G401 (cell line): ENCODE measurements around the gene TPCN1. TPM values are rescaled to one million over a fixed set of nuclear protein-coding genes. Genes with fewer than 3 reads are reported as not detected.

Source experiments
- DNase-seq: peaks from one replicate; pipeline ENCODE4 v3.0.0-alpha.2; 2015; ENCODE audit warnings: low spot score
- in situ Hi-C: cut with HindIII; loops from 2 replicates; pipeline ENCODE4 v1.10.0; 2016; ENCODE audit warnings: low sequenced_read_pairs, mixed read lengths
- total RNA-seq: library from RNA; depleted of rRNA; stranded (reverse); fragments of >200 nt; shearing (Covaris generic); gene quantifications from 2 replicates; pipeline ENCODE4 v1.2.3, GENCODE V29; 2014

TPCN1 gene
- total RNA-seq, 1 experiment from 2014 or later, result 14.3 TPM

GRCh38 chr12:113271466-113271852 is 50.2 kb downstream of the TPCN1 start:
- in situ Hi-C loops, result no loop called here
- DNase-seq, result no peak

GRCh38 chr12:113271853-113272561 is 50.7 kb downstream of the TPCN1 start:
- DNase-seq, result peak; percentile 65
- in situ Hi-C loops, result no loop called here

GRCh38 chr12:113273053-113273725 is 51.9 kb downstream of the TPCN1 start:
- DNase-seq, result peak; percentile 61

GRCh38 chr12:113274848-113275247 is 53.6 kb downstream of the TPCN1 start:
- in situ Hi-C loops, result no loop called here

More at GRCh38 chr12:113273053-113273725, 51.9 kb downstream of the TPCN1 start:
- in situ Hi-C loops, result no loop called here

GRCh38 chr12:113276306-113276705 is 55.0 kb downstream of the TPCN1 start:
- in situ Hi-C loops, result no loop called here
- no peak for DNase-seq

More at GRCh38 chr12:113274848-113275247, 53.6 kb downstream of the TPCN1 start:
- no peak for DNase-seq

- in situ Hi-C loops, result no loop called here
- DNase-seq, result no peak
Observed at GRCh38 chr12:113276946-113277500, 55.8 kb downstream of the TPCN1 start.

GRCh38 chr12:113277511-113277910 is 56.2 kb downstream of the TPCN1 start:
- no peak for DNase-seq
- in situ Hi-C loops, result no loop called here

GRCh38 chr12:113278141-113278540 is 56.9 kb downstream of the TPCN1 start:
- in situ Hi-C loops, result no loop called here
- no peak for DNase-seq

GRCh38 chr12:113278633-113279032 is 57.4 kb downstream of the TPCN1 start:
- in situ Hi-C loops, result no loop called here
- no peak for DNase-seq

- DNase-seq, result no peak
- in situ Hi-C loops, result no loop called here
Observed at GRCh38 chr12:113284751-113285150, 63.5 kb downstream of the TPCN1 start.

- in situ Hi-C loops, result no loop called here
- no peak for DNase-seq
Observed at GRCh38 chr12:113285679-113286610, 64.7 kb downstream of the TPCN1 start.

GRCh38 chr12:113286712-113287111 is 65.4 kb downstream of the TPCN1 start:
- in situ Hi-C loops, result no loop called here
- no peak for DNase-seq

- no peak for DNase-seq
- in situ Hi-C loops, result no loop called here
Observed at GRCh38 chr12:113287146-113287898, 66.1 kb downstream of the TPCN1 start.

- in situ Hi-C loops, result no loop called here
- DNase-seq, result no peak
Observed at GRCh38 chr12:113287899-113288282, 66.6 kb downstream of the TPCN1 start.

- in situ Hi-C loops, result no loop called here
- no peak for DNase-seq
Observed at GRCh38 chr12:113289361-113289760, 68.1 kb downstream of the TPCN1 start.

GRCh38 chr12:113290506-113290905 is 69.2 kb downstream of the TPCN1 start:
- no peak for DNase-seq
- in situ Hi-C loops, result no loop called here

- in situ Hi-C loops, result no loop called here
- DNase-seq, result no peak
Observed at GRCh38 chr12:113291586-113291985, 70.3 kb downstream of the TPCN1 start.

GRCh38 chr12:113292091-113292490 is 70.8 kb downstream of the TPCN1 start:
- no peak for DNase-seq
- in situ Hi-C loops, result no loop called here

- in situ Hi-C loops, result no loop called here
- DNase-seq, result no peak
Observed at GRCh38 chr12:113292547-113292946, 71.3 kb downstream of the TPCN1 start.
